Measurements from ENCODE around the gene CREBRF. TPM values are rescaled to one million over a fixed set of nuclear protein-coding genes. Genes with fewer than 3 reads are reported as not detected.

The CREBRF gene
- total and polyA plus RNA-seq, 9 of the 15 experiments (the other 6 are each of a cell fraction or from before 2014, with no cell fraction given): 1.1 to 4.9 (median 2.9) TPM

- TF ChIP-seq CHD7 (IDR thresholded peaks at IDR 0.05; ENCODE audit: low read depth, low read length): no peak
- TF ChIP-seq TFAM (CRISPR knock-in tag; conservative IDR thresholded peaks at IDR 0.05): no peak
- no peak for TF ChIP-seq RFX1 (IDR thresholded peaks at IDR 0.05)
- no peak for TF ChIP-seq ZNF347 (CRISPR knock-in tag; IDR thresholded peaks at IDR 0.05; ENCODE audit: low read depth)
- no peak for TF ChIP-seq PTTG1 (tag; IDR thresholded peaks at IDR 0.05; ENCODE audit: low read depth)
- no peak for TF ChIP-seq ZBTB2 (IDR thresholded peaks at IDR 0.05)
- TF ChIP-seq TARDBP (IDR thresholded peaks at IDR 0.05): no peak; the same call in 1 of the 2 replicates
- TF ChIP-seq ZNF830 (CRISPR knock-in tag; IDR thresholded peaks at IDR 0.05): no peak
- TF ChIP-seq RFX5 (IDR thresholded peaks at IDR 0.05; ENCODE audit: low read depth, low read length): no peak
- 0 out of 2 replicates have a peak, but pooled peaks have one; percentile 47 for TF ChIP-seq RBM34 (IDR thresholded peaks at IDR 0.05; ENCODE audit: borderline replicate concordance, insufficient read depth, low read length)
- TF ChIP-seq ZSCAN29 (IDR thresholded peaks at IDR 0.05): no peak
- TF ChIP-seq FOSL1 (tag; conservative IDR thresholded peaks at IDR 0.05): peak; percentile 42; the same call in 1 of the 2 replicates
- peak; percentile 25; the same call in 1 of the 2 replicates for TF ChIP-seq ATF4 (CRISPR knock-in tag; IDR thresholded peaks at IDR 0.05)
Observed at GRCh38 chr5:173055983-173056782, at the start of gene CREBRF (continued).
